Measurements from ENCODE around the gene NAALADL2.

The NAALADL2 gene

GRCh38 chr3:175655351-175655750, 796.2 kb downstream of the NAALADL2 start:
- DNase-seq (ENCODE audit: low spot score) = no peak
- TF ChIP-seq, protein P1, sequence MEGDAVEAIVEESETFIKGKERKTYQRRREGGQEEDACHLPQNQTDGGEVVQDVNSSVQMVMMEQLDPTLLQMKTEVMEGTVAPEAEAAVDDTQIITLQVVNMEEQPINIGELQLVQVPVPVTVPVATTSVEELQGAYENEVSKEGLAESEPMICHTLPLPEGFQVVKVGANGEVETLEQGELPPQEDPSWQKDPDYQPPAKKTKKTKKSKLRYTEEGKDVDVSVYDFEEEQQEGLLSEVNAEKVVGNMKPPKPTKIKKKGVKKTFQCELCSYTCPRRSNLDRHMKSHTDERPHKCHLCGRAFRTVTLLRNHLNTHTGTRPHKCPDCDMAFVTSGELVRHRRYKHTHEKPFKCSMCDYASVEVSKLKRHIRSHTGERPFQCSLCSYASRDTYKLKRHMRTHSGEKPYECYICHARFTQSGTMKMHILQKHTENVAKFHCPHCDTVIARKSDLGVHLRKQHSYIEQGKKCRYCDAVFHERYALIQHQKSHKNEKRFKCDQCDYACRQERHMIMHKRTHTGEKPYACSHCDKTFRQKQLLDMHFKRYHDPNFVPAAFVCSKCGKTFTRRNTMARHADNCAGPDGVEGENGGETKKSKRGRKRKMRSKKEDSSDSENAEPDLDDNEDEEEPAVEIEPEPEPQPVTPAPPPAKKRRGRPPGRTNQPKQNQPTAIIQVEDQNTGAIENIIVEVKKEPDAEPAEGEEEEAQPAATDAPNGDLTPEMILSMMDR (IDR thresholded peaks at IDR 0.05) = no peak
- no peak overlapping the region for H3K4me3 ChIP-seq
- no peak overlapping the region for H3K27ac ChIP-seq

DNA sequence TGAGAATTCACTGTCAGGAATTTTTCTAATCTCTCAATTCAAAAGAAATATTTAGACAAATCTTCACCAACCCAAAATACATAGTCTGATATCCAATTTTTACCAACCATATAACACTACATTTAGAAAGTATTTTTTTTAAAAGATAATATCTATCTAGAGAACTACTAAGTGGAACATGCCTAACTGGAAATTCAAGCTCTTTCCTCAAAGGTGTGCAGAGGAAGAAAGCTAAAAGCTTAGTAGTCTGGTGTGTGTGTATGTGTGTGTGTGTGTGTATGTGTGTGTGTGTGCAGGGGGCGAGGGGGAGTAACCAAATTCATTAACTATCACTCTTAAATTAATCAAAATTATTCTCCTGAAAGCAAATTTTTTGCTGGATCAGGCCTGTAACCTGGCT, 797.3 kb downstream of the NAALADL2 start:
- Histone ChIP-seq H3K27ac (no peak overlapping the region), H3K4me3 (no peak overlapping the region)
- no peak for DNase-seq (ENCODE audit: low spot score)
- TF ChIP-seq, protein P1 (IDR thresholded peaks at IDR 0.05) = no peak

GRCh38 chr3:175659670-175660350, 800.7 kb downstream of the NAALADL2 start:
- Histone ChIP-seq H3K27ac (no peak overlapping the region), H3K4me3 (no peak overlapping the region)
- TF ChIP-seq, protein P1 (IDR thresholded peaks at IDR 0.05) = no peak
- no peak for DNase-seq (ENCODE audit: low spot score)

- no peak for DNase-seq (ENCODE audit: low spot score)
- Histone ChIP-seq H3K27ac (no peak overlapping the region), H3K4me3 (no peak overlapping the region)
- TF ChIP-seq, protein P1 (IDR thresholded peaks at IDR 0.05) = no peak
Measured at GRCh38 chr3:175662815-175663214, 803.7 kb downstream of the NAALADL2 start.

- TF ChIP-seq, protein P1 (IDR thresholded peaks at IDR 0.05) = no peak
- no peak for DNase-seq (ENCODE audit: low spot score)
- no peak overlapping the region for H3K27ac ChIP-seq
- no peak overlapping the region for H3K4me3 ChIP-seq
Measured at GRCh38 chr3:175664911-175665310, 805.8 kb downstream of the NAALADL2 start.

GRCh38 chr3:175668300-175668699, 809.2 kb downstream of the NAALADL2 start:
- Histone ChIP-seq H3K27ac (no peak overlapping the region), H3K4me3 (no peak overlapping the region)
- TF ChIP-seq, protein P1 (IDR thresholded peaks at IDR 0.05) = no peak
- no peak for DNase-seq (ENCODE audit: low spot score)

DNA sequence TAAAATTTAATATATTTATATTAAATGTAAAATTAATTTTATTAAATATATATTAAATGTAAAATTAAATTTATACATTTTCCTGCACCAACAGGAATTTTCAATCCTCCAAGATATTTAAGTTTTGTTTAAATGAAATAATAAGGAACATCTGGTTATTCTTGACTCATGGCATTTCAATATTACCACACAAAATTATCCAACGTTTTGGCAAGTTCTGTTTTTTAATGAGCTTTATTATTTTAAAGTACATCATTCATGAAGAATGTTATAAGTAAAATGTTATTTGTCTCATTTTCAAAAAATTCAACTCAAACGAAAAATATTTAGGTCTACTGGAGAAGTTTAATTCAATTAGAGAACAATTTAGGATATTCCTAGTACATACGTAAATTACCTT, 811.4 kb downstream of the NAALADL2 start:
- Histone ChIP-seq H3K4me3 (no peak overlapping the region), H3K27ac (no peak overlapping the region)
- no peak for DNase-seq (ENCODE audit: low spot score)
- TF ChIP-seq, protein P1 (IDR thresholded peaks at IDR 0.05) = no peak
